K562 (cell line): ENCODE data around the gene RHOV. TPM values are rescaled to one million over a fixed set of nuclear protein-coding genes. Genes with fewer than 3 reads are reported as not detected.

Experiments
- ATAC-seq: fragments of 200-7000 bp; cut with Tn5 transposase; 3 replicates; pipeline ENCODE4 v1.9.1; 2020; ENCODE audit warnings: moderate library complexity
- BruUV-seq: library from RNA; stranded (reverse); fragments of 400-500 nt; replicated peaks from 2 replicates; lab custom pipeline; 2021; lab: Mats Ljungman, UMichigan
- CTCF ChIA-PET: fragments of 300-600 bp; formaldehyde crosslinking; extraction: SDS; loops from one replicate; lab custom pipeline; 2021; ENCODE audit warnings: low intra/inter-chr PET ratio; lab: Yijun Ruan, JAX
- POLR2A ChIA-PET: fragments of 300-600, 350-650 bp; sonication (Branson Sonifier 250); formaldehyde crosslinking; extraction: SDS; loops from one replicate; lab custom pipeline; 2021; ENCODE audit warnings: antibody characterized with exemption, inconsistent platforms; lab: Yijun Ruan, JAX
- DNase-seq, 4 experiments: peaks; one replicate each; pipeline versions ENCODE4 v3.0.0 to v3.0.0-alpha.2; 2011 to 2018; ENCODE audit warnings: low spot score in 3 of 4, mixed read lengths in 3 of 4; ENCODE audit errors: extremely low read depth in 1 of 4
- FAIRE-seq: peaks from 2 replicates; lab custom pipeline; 2011; peaks lifted over from hg19 to GRCh38; lab: Jason Lieb, UNC
- H2AFZ ChIP-seq: 2 replicates; pipeline ENCODE4 v1.6.0; 2011; ENCODE audit warnings: low read depth, low read length, control low read depth, inconsistent platforms
- H3K27ac ChIP-seq: fragments of 200-600 bp; 3 replicates; pipeline ENCODE4 v1.8.0; 2011; ENCODE audit warnings: low read depth, mild to moderate bottlenecking, control low read depth, inconsistent platforms, low read length, moderate library complexity, mixed read lengths; ENCODE audit errors: extremely low read depth
- H3K27me3 ChIP-seq, 2 experiments: fragments of 300-600 bp in 1 of 2; 2 replicates in 1 of 2; 3 replicates in 1 of 2; pipeline versions ENCODE4 v1.6.0 to v1.8.0; 2011; ENCODE audit warnings: inconsistent platforms in 2 of 2, low read length in 2 of 2, mild to moderate bottlenecking in 1 of 2, mixed read lengths in 1 of 2, moderate library complexity in 1 of 2; ENCODE audit not compliant: control insufficient read depth in 2 of 2, insufficient read depth in 2 of 2
- H3K36me3 ChIP-seq: fragments of 300-600 bp; 3 replicates; pipeline ENCODE4 v1.8.0; 2011; ENCODE audit warnings: mild to moderate bottlenecking, low read length, inconsistent platforms; ENCODE audit not compliant: control insufficient read depth, insufficient read depth
- H3K4me1 ChIP-seq, 2 experiments: fragments of 200-600 bp in 1 of 2; replicated peaks in 1 of 2; 2 replicates in 1 of 2; 3 replicates in 1 of 2; pipeline versions ENCODE4 v1.5.1 to v1.8.0; 2011; ENCODE audit warnings: inconsistent platforms in 2 of 2, low read length in 2 of 2, mild to moderate bottlenecking in 1 of 2, mixed read lengths in 1 of 2, moderate library complexity in 1 of 2; ENCODE audit not compliant: control insufficient read depth in 2 of 2, insufficient read depth in 2 of 2
- H3K4me2 ChIP-seq: 2 replicates; pipeline ENCODE4 v1.6.1; 2011; ENCODE audit warnings: low read length, control low read depth, inconsistent platforms, mixed read lengths; ENCODE audit not compliant: insufficient read depth
- H3K4me3 ChIP-seq: fragments of 200-600 bp; sonication (generic), shearing (Covaris generic); 2 replicates; pipeline ENCODE4 v1.5.1; 2016; ENCODE audit warnings: control low read depth, inconsistent platforms
- H3K79me2 ChIP-seq: fragments of 200-600 bp; 3 replicates; pipeline ENCODE4 v1.8.0; 2011; ENCODE audit warnings: low read length, inconsistent platforms; ENCODE audit not compliant: control insufficient read depth, insufficient read depth
- H3K9ac ChIP-seq, 2 experiments: 2 replicates each; pipeline versions ENCODE4 v1.6.0 to v1.6.1; 2011; ENCODE audit warnings: low read depth in 2 of 2, low read length in 2 of 2, control low read depth in 1 of 2, inconsistent platforms in 1 of 2, mild to moderate bottlenecking in 1 of 2, mixed read lengths in 1 of 2; ENCODE audit not compliant: insufficient read depth in 1 of 2
- H3K9me1 ChIP-seq: one replicate; pipeline ENCODE4 v1.6.0; 2011; ENCODE audit warnings: inconsistent platforms, mild to moderate bottlenecking, low read length, moderate library complexity; ENCODE audit not compliant: control insufficient read depth, insufficient read depth
- H3K9me3 ChIP-seq: replicated peaks from 2 replicates; pipeline ENCODE4 v1.5.1; 2011; ENCODE audit warnings: low read depth, low read length, inconsistent platforms; ENCODE audit not compliant: control insufficient read depth, insufficient read depth
- H4K20me1 ChIP-seq: replicated peaks from 2 replicates; pipeline ENCODE4 v1.6.1; 2011; ENCODE audit warnings: low read length, inconsistent platforms, mixed read lengths; ENCODE audit not compliant: control insufficient read depth, insufficient read depth
- CCNT2 ChIP-seq: IDR thresholded peaks from 2 replicates; pipeline ENCODE4 v1.6.1; 2011; ENCODE audit warnings: borderline replicate concordance, low read depth, mild to moderate bottlenecking, moderate library complexity, mixed read lengths, low read length; ENCODE audit not compliant: insufficient read length; ENCODE audit errors: extremely low read depth
- CLOCK ChIP-seq: fragments of 250-450 bp; sonication (Bioruptor Pico); IDR thresholded peaks from 2 replicates; pipeline ENCODE4 v1.4.0; 2020; ENCODE audit warnings: mild to moderate bottlenecking, moderate library complexity, borderline replicate concordance
- CTCF ChIP-seq, 3 experiments: IDR thresholded peaks in 2 of 3; conservative IDR thresholded peaks in 1 of 3; 2 replicates each; pipeline ENCODE4 v1.5.1; 2011 to 2012; ENCODE audit warnings: low read length in 3 of 3, mild to moderate bottlenecking in 3 of 3, control low read depth in 2 of 3, improper control_type of control experiment in 1 of 3, inconsistent platforms in 1 of 3, low read depth in 1 of 3, mixed read lengths in 1 of 3, moderate library complexity in 1 of 3; ENCODE audit not compliant: insufficient read depth in 2 of 3
- ELF1 ChIP-seq: fragments of 200-800 bp; sonication (Bioruptor generic); IDR thresholded peaks from 2 replicates; pipeline ENCODE4 v1.6.1; 2016; ENCODE audit warnings: missing genetic modification characterization, missing compliant biosample characterization
- ELF2 ChIP-seq: fragments of 250-450 bp; sonication (Bioruptor Pico); IDR thresholded peaks from 2 replicates; pipeline ENCODE4 v1.5.0; 2021; ENCODE audit warnings: mild to moderate bottlenecking
- L3MBTL2 ChIP-seq: fragments of 450-650 bp; IDR thresholded peaks from 2 replicates; pipeline ENCODE4 v1.6.1; 2016; ENCODE audit warnings: mild to moderate bottlenecking, moderate library complexity
- NCOA2 ChIP-seq, 2 experiments: fragments of 450-650 bp; IDR thresholded peaks; 2 replicates each; pipeline ENCODE4 v1.6.1; 2018; ENCODE audit warnings: mild to moderate bottlenecking in 2 of 2, moderate library complexity in 1 of 2; ENCODE audit not compliant: partially characterized antibody in 2 of 2
- PATZ1 ChIP-seq: fragments of 250-450 bp; sonication (Bioruptor Pico); IDR thresholded peaks from 2 replicates; pipeline ENCODE4 v1.5.0; 2020; ENCODE audit warnings: mild to moderate bottlenecking, borderline replicate concordance
- SMAD4 ChIP-seq: fragments of 250-450 bp; sonication (Bioruptor Pico); conservative IDR thresholded peaks from 2 replicates; pipeline ENCODE4 v1.8.0; 2021; ENCODE audit warnings: inconsistent platforms, mild to moderate bottlenecking, moderate library complexity
- TAF7 ChIP-seq: fragments of 450-650 bp; IDR thresholded peaks from 2 replicates; pipeline ENCODE4 v1.6.1; 2016; ENCODE audit warnings: missing genetic modification characterization, missing compliant biosample characterization
- TCF7L2 ChIP-seq: fragments of 150-350 bp; IDR thresholded peaks from 2 replicates; pipeline ENCODE4 v1.6.1; 2016; ENCODE audit warnings: low read depth, mild to moderate bottlenecking, low read length, moderate library complexity
- ZNF143 ChIP-seq: sonication (generic); formaldehyde crosslinking; IDR thresholded peaks from 2 replicates; pipeline ENCODE4 v1.9.0; 2022; ENCODE audit warnings: mild to moderate bottlenecking, missing genetic modification reagents
- ZNF707 ChIP-seq: fragments of 250-450 bp; sonication (Bioruptor Pico); conservative IDR thresholded peaks from 2 replicates; pipeline ENCODE4 v1.8.0; 2022; ENCODE audit warnings: inconsistent platforms, mild to moderate bottlenecking, moderate library complexity
- WGBS: fragments of 100-300 bp; shearing (Covaris generic); methylation state at CpG from one replicate; pipeline ENCODE4 v1.1.6; 2016; ENCODE audit warnings: low coverage, mixed read lengths; ENCODE audit not compliant: insufficient coverage; ENCODE audit errors: missing lambda C conversion rate; 5-methylcytosine and 5-hydroxymethylcytosine counted together
- in situ Hi-C: fragments of 300-500 bp; cut with MboI; formaldehyde crosslinking; loops from 4 replicates; pipeline ENCODE4 v1.15.0; 2018; ENCODE audit warnings: inconsistent platforms, mixed read lengths
- intact Hi-C: fragments of 100-400 bp; cut with micrococcal nuclease; formaldehyde crosslinking; loops from 2 replicates; pipeline ENCODE4 v1.14.2; 2022
- polyA plus RNA-seq, 8 experiments: library from polyadenylated mRNA; depleted of rRNA in 4 of 8; stranded (reverse) in 5 of 8; unstranded in 3 of 8; fragments of >200 nt; fragmentation: Nextera tagmentation in 2 of 8; fragmentation: Illumina TruSeq in 1 of 8; extraction: Ambion mirVana in 2 of 8; extraction: Trizol in 1 of 8; gene quantifications; 2 replicates each; pipeline versions ENCODE4 v1.2.1 to v1.2.3, GENCODE V29; 2011 to 2014; ENCODE audit warnings: inconsistent platforms in 1 of 8, missing spikeins in 1 of 8
- total RNA-seq, 7 experiments: library from RNA; depleted of rRNA in 6 of 7; stranded (reverse); fragments of >200 nt in 6 of 7; fragmentation: Illumina TruSeq in 2 of 7; extraction: Trizol in 2 of 7; gene quantifications; 2 replicates each; pipeline versions ENCODE4 v1.2.1 to v1.2.3, GENCODE V29; 2011 to 2021; ENCODE audit warnings: low replicate concordance in 1 of 7

Gene RHOV
- total and polyA plus RNA-seq, 9 of the 15 experiments (the other 6 are each of a cell fraction or from before 2014, with no cell fraction given) = 0.08 to 2.0 (median 1.1) TPM

- no peak for ATAC-seq
- Histone ChIP-seq H3K4me3 (no peak overlapping the region), H3K27ac (no peak overlapping the region), H3K36me3 (no peaks in the 10 kb centered on the region), H3K79me2 (no peaks in the 10 kb centered on the region), H3K4me2 (no peak overlapping the region), H2AFZ (peak overlapping the region; percentile 95), H3K9me3 (no peaks in the 10 kb centered on the region), H3K9me1 (no peaks in the 10 kb centered on the region), H3K4me1 (peaks cover 16 to 21% of the 10 kb centered on the region in 2 experiments; a peak in 4 of 5 replicates), H4K20me1 (no peaks in the 10 kb centered on the region), H3K9ac (no peak overlapping the region), H3K27me3 (no peaks in the 10 kb centered on the region; a peak in 1 of 5 replicates)
- DNase-seq = peak in 1 of 4 experiments; percentile 10
- no TSS peak for BruUV-seq
- CTCF ChIA-PET = interaction anchor here (1.3 to 6.2 kb wide), 3 partner anchors 15 to 34 kb away, joined by 4 to 75 read pairs (median 8); partner anchors contain the start of genes RHOV and VPS18
- POLR2A ChIA-PET = interaction anchor here (1.0 to 8.2 kb wide), 5 partner anchors 14 to 291 kb away, joined by 3 to 72 read pairs (median 7); partner anchors contain the start of genes RHOV and VPS18
- FAIRE-seq = no peak
- WGBS = 44% methylated on average over 10 of the region's 10 CpGs
- intact Hi-C loops (loop anchor here (5.0 to 10.0 kb wide), 2 partner anchors 71 to 184 kb away; no protein-coding TSS in a partner anchor), in situ Hi-C loops (loop anchor here (5.0 kb wide), 1 partner anchor 34 kb away; the partner anchor contains the start of gene VPS18)
- TF ChIP-seq PATZ1 (CRISPR knock-in tag) = no peak
- no peak for TF ChIP-seq SMAD4
- TF ChIP-seq CLOCK (CRISPR knock-in tag) = no peak
- TF ChIP-seq ZNF707 (CRISPR knock-in tag) = no peak
- no peak for TF ChIP-seq CCNT2
- peak; percentile 45; the same call in 1 of the 2 replicates for TF ChIP-seq ZNF143 (CRISPR knock-in tag)
- 0 out of 2 replicates have a peak, but pooled peaks have one; percentile 20 for TF ChIP-seq ELF1 (tag)
- no peak for TF ChIP-seq ELF2
- no peak for TF ChIP-seq CTCF (IDR thresholded peaks at IDR 0.05 in 2 of 3, conservative IDR thresholded peaks at IDR 0.05 in 1 of 3; ENCODE audit: insufficient read depth in 2 of 3, low read depth in 1 of 3, low read length in 3 of 3)
- no peak for TF ChIP-seq TCF7L2
- TF ChIP-seq NCOA2 (IDR thresholded peaks at IDR 0.05; ENCODE audit: partially characterized antibody in 2 of 2) = no peak
- no peak for TF ChIP-seq L3MBTL2
- TF ChIP-seq TAF7 (tag) = 0 out of 2 replicates have a peak, but pooled peaks have one; percentile 18
Observed at GRCh38 chr15:40858706-40859105, 15.3 kb downstream of the RHOV start.
